Neural cell (in vitro differentiated cells): ENCODE measurements around the gene KCTD13. TPM values are rescaled to one million over a fixed set of nuclear protein-coding genes. Genes with fewer than 3 reads are reported as not detected.

Source experiments
- H2AFZ ChIP-seq: fragments of 200-600, 300-800 bp; sonication (generic), shearing (Covaris generic); 2 replicates; pipeline ENCODE4 v1.6.0; 2014; ENCODE audit warnings: low read depth, mild to moderate bottlenecking, antibody characterized with exemption, low read length, moderate library complexity
- H3F3A ChIP-seq: fragments of 200-600 bp; shearing (Covaris generic); 2 replicates; pipeline ENCODE4 v1.6.1; 2016; ENCODE audit warnings: mild to moderate bottlenecking, moderate library complexity, mixed read lengths, antibody characterized with exemption, low read length; ENCODE audit not compliant: insufficient read depth, poor library complexity, severe bottlenecking
- H3K27ac ChIP-seq: fragments of 200-600, 300-800 bp; sonication (generic), shearing (Covaris generic); 2 replicates; pipeline ENCODE4 v1.5.1; 2014; ENCODE audit warnings: mild to moderate bottlenecking, low read length, moderate library complexity
- H3K27me3 ChIP-seq: fragments of 300-800, 200-600 bp; sonication (generic), shearing (Covaris generic); 2 replicates; pipeline ENCODE4 v1.6.0; 2014; ENCODE audit warnings: mild to moderate bottlenecking, low read depth, low read length, moderate library complexity; ENCODE audit not compliant: insufficient read depth
- H3K36me3 ChIP-seq: fragments of 300-800, 200-600 bp; sonication (generic), shearing (Covaris generic); 2 replicates; pipeline ENCODE4 v1.5.1; 2014; ENCODE audit warnings: mild to moderate bottlenecking, antibody characterized with exemption, low read length, moderate library complexity; ENCODE audit not compliant: insufficient read depth
- H3K4me2 ChIP-seq: fragments of 300-800, 200-600 bp; sonication (generic), shearing (Covaris generic); 2 replicates; pipeline ENCODE4 v1.6.0; 2014; ENCODE audit warnings: mild to moderate bottlenecking, low read length
- H3K4me3 ChIP-seq: fragments of 300-800, 200-600 bp; sonication (generic), shearing (Covaris generic); 2 replicates; pipeline ENCODE4 v1.5.1; 2014; ENCODE audit warnings: mild to moderate bottlenecking, low read length, moderate library complexity
- H3K79me2 ChIP-seq: fragments of 200-600 bp; shearing (Covaris generic); replicated peaks from 2 replicates; pipeline ENCODE4 v1.6.0; 2014; ENCODE audit warnings: mild to moderate bottlenecking, low read length, moderate library complexity; ENCODE audit not compliant: insufficient read depth
- H3K9ac ChIP-seq: fragments of 300-800, 200-600 bp; sonication (generic), shearing (Covaris generic); 2 replicates; pipeline ENCODE4 v1.6.1; 2016; ENCODE audit warnings: mild to moderate bottlenecking, low read length, mixed read lengths
- H3K9me2 ChIP-seq: fragments of 200-600 bp; shearing (Covaris generic); 2 replicates; pipeline ENCODE4 v1.6.1; 2016; ENCODE audit warnings: mild to moderate bottlenecking, low read length, mixed read lengths; ENCODE audit not compliant: insufficient read depth
- H3K9me3 ChIP-seq: fragments of 200-600, 300-800 bp; sonication (generic), shearing (Covaris generic); 2 replicates; pipeline ENCODE4 v1.6.1; 2016; ENCODE audit warnings: mild to moderate bottlenecking, mixed run types, low read length, moderate library complexity, mixed read lengths
- H4K20me1 ChIP-seq: fragments of 200-600 bp; shearing (Covaris generic); 2 replicates; pipeline ENCODE4 v1.6.1; 2016; ENCODE audit warnings: mild to moderate bottlenecking, mixed run types; ENCODE audit not compliant: insufficient read depth
- EP300 ChIP-seq: fragments of 450-650 bp; conservative IDR thresholded peaks from 2 replicates; pipeline ENCODE4 v1.6.1; 2014; ENCODE audit warnings: antibody characterized with exemption, mild to moderate bottlenecking, moderate library complexity; ENCODE audit not compliant: poor library complexity, severe bottlenecking
- EZH2 ChIP-seq: fragments of 200-600, 300-800 bp; shearing (Covaris generic), sonication (generic); IDR thresholded peaks from 2 replicates; pipeline ENCODE4 v1.6.1; 2014; ENCODE audit warnings: antibody characterized with exemption, low read length, borderline replicate concordance, mild to moderate bottlenecking; ENCODE audit not compliant: insufficient read depth, poor library complexity, severe bottlenecking
- MXI1 ChIP-seq: fragments of 450-650 bp; conservative IDR thresholded peaks from 2 replicates; pipeline ENCODE4 v1.6.1; 2014; ENCODE audit warnings: antibody characterized with exemption, mild to moderate bottlenecking; ENCODE audit not compliant: poor library complexity, severe bottlenecking
- POLR2AphosphoS5 ChIP-seq: IDR thresholded peaks from 2 replicates; pipeline ENCODE4 v1.6.1; 2012
- RAD21 ChIP-seq: fragments of 450-650 bp; conservative IDR thresholded peaks from 2 replicates; pipeline ENCODE4 v1.6.1; 2014; ENCODE audit warnings: antibody characterized with exemption, mild to moderate bottlenecking, moderate library complexity
- SMC3 ChIP-seq: fragments of 450-650 bp; conservative IDR thresholded peaks from 2 replicates; pipeline ENCODE4 v1.6.1; 2014; ENCODE audit warnings: antibody characterized with exemption, mild to moderate bottlenecking, moderate library complexity; ENCODE audit not compliant: poor library complexity
- TAF1 ChIP-seq: IDR thresholded peaks from 2 replicates; pipeline ENCODE4 v1.6.1; 2012; ENCODE audit warnings: low read depth
- polyA plus RNA-seq: library from polyadenylated mRNA; depleted of rRNA; stranded (reverse); fragments of >200 nt; gene quantifications from 2 replicates; pipeline ENCODE4 v1.2.3, GENCODE V29; 2014
- TF ChIP-seq, protein P1 (sequence below): IDR thresholded peaks from 2 replicates; pipeline ENCODE4 v1.6.1; 2012; ENCODE audit warnings: borderline replicate concordance
- TF ChIP-seq, protein P2 (sequence below): fragments of 450-650 bp; IDR thresholded peaks from 2 replicates; pipeline ENCODE4 v1.5.1; 2014; ENCODE audit warnings: antibody characterized with exemption, mild to moderate bottlenecking, moderate library complexity; ENCODE audit not compliant: poor library complexity, severe bottlenecking

Gene KCTD13
- polyA plus RNA-seq, 1 donor from 2014 or later: 55.0 TPM

DNA sequence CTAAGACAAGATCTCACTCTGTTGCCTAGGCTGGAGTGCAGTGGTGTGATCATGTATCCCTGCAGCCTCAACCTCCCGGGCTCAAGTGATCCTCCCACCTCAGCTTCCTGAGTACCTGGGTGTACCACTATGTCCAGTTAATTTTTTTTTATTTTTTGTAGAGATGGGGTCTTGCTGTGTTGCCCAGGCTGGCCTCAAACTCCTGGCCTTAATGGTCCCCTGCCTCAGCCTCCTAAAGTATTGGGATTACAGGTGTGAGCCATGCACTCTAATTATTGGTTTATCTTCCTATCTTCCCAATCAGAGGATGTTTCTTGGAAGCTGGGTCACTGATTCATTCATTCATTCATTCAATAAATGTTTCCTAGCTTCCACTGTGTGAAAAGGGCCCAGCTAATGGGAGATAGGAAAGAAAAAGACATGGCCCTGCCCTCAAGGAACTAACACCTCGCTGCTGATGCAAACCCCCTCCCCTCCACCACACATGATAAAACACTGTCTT, 17.3 kb downstream of the KCTD13 start:
- H2AFZ ChIP-seq: no peak overlapping the region
- no peak overlapping the region for H3K4me2 ChIP-seq
- H3K9ac ChIP-seq: no peak overlapping the region
- TF ChIP-seq SMC3 (no peak), POLR2AphosphoS5 (no peak), MXI1 (no peak), EZH2 (no peak), RAD21 (no peak), EP300 (no peak), TAF1 (no peak)
- TF ChIP-seq, protein P1, sequence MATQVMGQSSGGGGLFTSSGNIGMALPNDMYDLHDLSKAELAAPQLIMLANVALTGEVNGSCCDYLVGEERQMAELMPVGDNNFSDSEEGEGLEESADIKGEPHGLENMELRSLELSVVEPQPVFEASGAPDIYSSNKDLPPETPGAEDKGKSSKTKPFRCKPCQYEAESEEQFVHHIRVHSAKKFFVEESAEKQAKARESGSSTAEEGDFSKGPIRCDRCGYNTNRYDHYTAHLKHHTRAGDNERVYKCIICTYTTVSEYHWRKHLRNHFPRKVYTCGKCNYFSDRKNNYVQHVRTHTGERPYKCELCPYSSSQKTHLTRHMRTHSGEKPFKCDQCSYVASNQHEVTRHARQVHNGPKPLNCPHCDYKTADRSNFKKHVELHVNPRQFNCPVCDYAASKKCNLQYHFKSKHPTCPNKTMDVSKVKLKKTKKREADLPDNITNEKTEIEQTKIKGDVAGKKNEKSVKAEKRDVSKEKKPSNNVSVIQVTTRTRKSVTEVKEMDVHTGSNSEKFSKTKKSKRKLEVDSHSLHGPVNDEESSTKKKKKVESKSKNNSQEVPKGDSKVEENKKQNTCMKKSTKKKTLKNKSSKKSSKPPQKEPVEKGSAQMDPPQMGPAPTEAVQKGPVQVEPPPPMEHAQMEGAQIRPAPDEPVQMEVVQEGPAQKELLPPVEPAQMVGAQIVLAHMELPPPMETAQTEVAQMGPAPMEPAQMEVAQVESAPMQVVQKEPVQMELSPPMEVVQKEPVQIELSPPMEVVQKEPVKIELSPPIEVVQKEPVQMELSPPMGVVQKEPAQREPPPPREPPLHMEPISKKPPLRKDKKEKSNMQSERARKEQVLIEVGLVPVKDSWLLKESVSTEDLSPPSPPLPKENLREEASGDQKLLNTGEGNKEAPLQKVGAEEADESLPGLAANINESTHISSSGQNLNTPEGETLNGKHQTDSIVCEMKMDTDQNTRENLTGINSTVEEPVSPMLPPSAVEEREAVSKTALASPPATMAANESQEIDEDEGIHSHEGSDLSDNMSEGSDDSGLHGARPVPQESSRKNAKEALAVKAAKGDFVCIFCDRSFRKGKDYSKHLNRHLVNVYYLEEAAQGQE: no peak
- TF ChIP-seq, protein P2, sequence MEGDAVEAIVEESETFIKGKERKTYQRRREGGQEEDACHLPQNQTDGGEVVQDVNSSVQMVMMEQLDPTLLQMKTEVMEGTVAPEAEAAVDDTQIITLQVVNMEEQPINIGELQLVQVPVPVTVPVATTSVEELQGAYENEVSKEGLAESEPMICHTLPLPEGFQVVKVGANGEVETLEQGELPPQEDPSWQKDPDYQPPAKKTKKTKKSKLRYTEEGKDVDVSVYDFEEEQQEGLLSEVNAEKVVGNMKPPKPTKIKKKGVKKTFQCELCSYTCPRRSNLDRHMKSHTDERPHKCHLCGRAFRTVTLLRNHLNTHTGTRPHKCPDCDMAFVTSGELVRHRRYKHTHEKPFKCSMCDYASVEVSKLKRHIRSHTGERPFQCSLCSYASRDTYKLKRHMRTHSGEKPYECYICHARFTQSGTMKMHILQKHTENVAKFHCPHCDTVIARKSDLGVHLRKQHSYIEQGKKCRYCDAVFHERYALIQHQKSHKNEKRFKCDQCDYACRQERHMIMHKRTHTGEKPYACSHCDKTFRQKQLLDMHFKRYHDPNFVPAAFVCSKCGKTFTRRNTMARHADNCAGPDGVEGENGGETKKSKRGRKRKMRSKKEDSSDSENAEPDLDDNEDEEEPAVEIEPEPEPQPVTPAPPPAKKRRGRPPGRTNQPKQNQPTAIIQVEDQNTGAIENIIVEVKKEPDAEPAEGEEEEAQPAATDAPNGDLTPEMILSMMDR: no peak
- no peaks in the 10 kb centered on the region for H3K9me2 ChIP-seq
- H3K36me3 ChIP-seq: no peaks in the 10 kb centered on the region
- no peak overlapping the region for H3K27ac ChIP-seq
- no peaks in the 10 kb centered on the region for H3K79me2 ChIP-seq
- H3K27me3 ChIP-seq: no peaks in the 10 kb centered on the region
- H3K4me3 ChIP-seq: no peak overlapping the region
- no peaks in the 10 kb centered on the region for H3K9me3 ChIP-seq
- H4K20me1 ChIP-seq: no peaks in the 10 kb centered on the region
- H3F3A ChIP-seq: no peaks in the 10 kb centered on the region

- H3K9me3 ChIP-seq: no peaks in the 10 kb centered on the region
- H3K9me2 ChIP-seq: no peaks in the 10 kb centered on the region
- H3K4me3 ChIP-seq: no peak overlapping the region
- H3K79me2 ChIP-seq: no peaks in the 10 kb centered on the region
- no peak overlapping the region for H3K27ac ChIP-seq
- no peak overlapping the region for H2AFZ ChIP-seq
- TF ChIP-seq, protein P1: no peak
- no peak for TF ChIP-seq EZH2
- TF ChIP-seq TAF1: no peak
- TF ChIP-seq, protein P2: no peak
- TF ChIP-seq POLR2AphosphoS5: no peak
- no peak for TF ChIP-seq MXI1
- TF ChIP-seq RAD21: no peak
- no peak for TF ChIP-seq EP300
- TF ChIP-seq SMC3: no peak
- no peaks in the 10 kb centered on the region for H4K20me1 ChIP-seq
- no peak overlapping the region for H3K4me2 ChIP-seq
- H3K9ac ChIP-seq: no peak overlapping the region
- no peaks in the 10 kb centered on the region for H3K36me3 ChIP-seq
- H3K27me3 ChIP-seq: no peaks in the 10 kb centered on the region
- no peaks in the 10 kb centered on the region for H3F3A ChIP-seq
These were observed 18.1 kb downstream of the KCTD13 start for GRCh38 chr16:29907973-29908372.
